HG03135 (cell line): ENCODE results near the gene PRAMEF6.
"Not testable (repeated sequence)": the region's sequence is repeated elsewhere in the genome, so short reads cannot be mapped to it uniquely, and the experiment has no call there.

Experiments
- ATAC-seq: cut with Tn5 transposase; IDR thresholded peaks from one replicate; pipeline ENCODE4 v1.9.1; 2021; ENCODE audit warnings: mild to moderate bottlenecking, moderate library complexity; ENCODE audit not compliant: unreplicated experiment

Gene PRAMEF6

DNA sequence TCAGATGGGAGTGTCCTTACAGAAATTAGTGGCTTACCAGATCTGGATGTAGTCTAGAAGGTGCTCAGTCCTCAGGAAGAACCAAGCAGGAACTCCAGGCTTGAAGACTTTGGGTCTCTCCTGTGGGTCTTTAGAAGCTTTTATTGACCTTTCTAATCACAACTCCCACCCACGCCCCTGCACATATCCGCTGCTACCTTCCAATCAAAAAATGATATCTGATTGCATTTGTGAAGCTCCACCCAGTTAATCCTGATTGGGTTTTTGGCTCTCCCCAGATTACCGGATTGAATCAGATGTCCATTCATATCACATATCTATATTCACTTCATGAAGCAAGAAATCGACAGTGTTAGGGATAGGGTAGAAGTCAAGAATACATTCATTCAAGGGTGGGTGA is at the start of gene PRAMEF6:
Gene PRAMEF6, minus strand, starts transcription at position 101 of the 400 bp plus-strand sequence. CDS start 5,062 bp downstream, outside the sequence.
- ATAC-seq, result not testable (repeated sequence)

DNA sequence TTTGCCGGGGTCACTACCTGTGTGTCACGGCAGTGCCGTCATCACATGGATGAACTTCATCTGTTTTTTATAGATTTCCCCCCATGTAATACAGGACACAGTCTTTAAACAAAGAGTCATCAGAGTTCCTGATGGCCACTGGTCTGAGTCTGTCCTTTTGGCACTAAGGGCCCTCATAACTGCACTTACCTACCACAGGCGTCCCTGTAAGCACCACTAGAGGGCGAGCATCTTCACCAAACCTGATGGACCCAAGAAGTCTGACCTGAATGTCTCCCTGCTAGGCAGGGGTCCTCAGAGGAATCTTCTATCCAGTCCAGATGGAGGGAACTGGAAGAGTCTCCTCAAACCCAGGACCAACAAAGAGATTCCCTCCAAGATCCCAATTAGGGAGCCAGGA is 23.0 kb downstream of the PRAMEF6 start:
- ATAC-seq, result not testable (repeated sequence)

DNA sequence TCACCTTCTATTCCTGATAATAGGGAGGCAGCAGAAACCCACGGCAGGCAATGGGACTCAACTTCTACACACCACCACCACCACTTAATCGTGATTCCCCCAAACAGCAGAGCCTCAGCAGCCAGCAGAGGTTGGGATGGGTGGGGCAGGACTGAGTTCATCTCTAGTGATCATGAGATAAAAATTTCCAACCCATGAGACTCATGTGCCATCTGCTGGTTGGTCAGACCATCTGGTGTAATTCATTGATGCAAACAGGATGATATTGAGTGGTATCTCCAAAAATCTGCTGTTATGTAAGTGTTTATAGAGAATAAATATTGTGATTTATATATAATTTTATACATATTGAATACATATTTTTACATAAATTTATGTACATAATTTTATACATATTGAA is 25.6 kb downstream of the PRAMEF6 start:
- not testable (repeated sequence) for ATAC-seq

DNA sequence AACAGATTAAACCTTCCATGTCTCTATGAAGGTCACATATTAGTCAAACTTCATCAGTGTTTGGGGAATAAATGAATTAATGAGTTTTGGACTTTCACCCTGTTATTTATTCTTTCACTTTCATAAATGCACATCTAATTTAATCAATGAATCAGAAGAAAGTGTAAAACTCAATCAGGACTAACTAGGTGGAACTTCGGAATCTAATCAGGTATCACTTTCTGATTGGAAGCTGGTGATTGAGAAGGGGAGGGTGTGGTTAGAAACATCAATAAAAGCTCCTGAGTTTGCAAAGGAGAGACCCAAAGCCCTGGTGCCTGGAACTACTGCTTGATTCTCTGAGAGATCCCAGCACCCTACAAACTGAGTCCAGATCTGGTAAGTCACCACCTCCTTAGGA is 31.1 kb downstream of the PRAMEF6 start, which contains the start of gene PRAMEF7:
Gene PRAMEF7, plus strand, starts transcription at position 301 of the 400 bp plus-strand sequence. CDS start 1,083 bp downstream, outside the sequence.
- ATAC-seq, result not testable (repeated sequence)

DNA sequence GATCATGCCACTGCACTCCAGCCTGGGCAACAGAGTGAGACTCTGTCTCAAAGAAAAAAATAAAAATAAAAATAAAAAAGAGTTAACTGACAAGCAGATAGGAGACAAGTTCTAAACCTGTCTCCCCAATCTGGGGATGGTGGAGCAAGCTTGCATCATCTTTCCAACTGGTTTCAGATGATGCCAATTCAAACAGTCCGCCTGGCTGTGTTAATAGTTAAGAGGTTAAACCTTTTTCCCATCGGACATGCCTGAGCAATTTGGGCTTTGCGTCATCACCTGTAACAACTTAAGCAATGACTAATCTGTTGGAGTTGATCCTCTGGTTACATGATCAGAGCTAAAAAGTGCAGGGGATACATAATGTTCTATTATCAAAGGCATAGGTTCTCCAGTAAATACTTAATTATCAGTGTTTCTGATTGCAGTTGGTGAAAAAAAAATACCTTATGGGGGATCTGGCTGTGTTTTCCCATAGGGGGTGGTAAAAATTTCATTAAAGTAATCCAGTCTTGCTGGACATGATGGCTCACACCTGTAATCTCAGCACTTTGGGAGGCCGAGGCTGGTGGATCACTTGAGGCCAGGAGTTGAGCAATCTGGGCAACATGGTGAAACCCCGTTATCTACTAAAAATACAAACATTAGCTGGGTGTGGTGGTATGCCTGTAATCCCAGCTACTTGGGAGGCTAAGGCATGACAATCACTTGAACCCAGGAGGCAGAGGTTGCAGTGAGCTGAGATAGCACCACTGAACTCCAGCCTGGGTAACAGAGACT is 43.4 kb downstream of the PRAMEF6 start:
- ATAC-seq, result not testable (repeated sequence)

DNA sequence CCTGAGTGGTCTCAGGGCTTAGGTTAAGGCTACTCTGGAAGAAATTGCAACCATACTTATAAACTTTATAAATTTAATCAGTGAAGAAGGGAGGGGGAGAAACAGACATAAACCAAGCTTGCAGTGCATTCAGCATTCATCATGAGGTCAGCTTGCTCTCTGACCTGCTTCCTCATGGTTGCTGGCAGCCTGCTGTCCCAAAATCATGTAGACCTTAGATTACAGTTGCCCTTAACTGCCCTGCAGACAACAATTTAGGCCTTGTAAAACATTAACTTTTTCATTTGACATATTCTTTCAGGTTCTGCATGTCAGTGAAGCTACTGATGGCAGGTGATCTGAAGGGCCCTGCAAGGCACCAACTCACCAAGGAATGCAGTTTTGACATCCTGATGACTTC is 48.2 kb downstream of the PRAMEF6 start:
- not testable (repeated sequence) for ATAC-seq

DNA sequence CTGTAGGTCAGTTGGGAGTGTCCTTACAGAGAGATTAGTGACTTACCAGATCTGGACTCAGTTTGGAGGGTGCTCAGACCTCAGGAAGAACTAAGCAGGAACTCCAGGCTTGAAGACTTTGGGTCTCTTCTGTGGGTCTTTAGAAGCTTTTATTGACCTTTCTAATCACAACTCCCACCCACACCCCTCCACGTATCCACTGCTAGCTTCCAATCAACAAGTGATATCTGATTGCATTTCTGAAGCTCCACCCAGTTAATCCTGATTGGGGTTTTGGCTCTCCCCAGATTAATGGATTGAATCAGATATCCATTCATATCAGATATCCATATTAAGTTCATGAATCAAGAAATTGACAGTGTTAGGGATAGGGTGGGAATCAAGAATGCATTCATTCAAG is 49.2 kb downstream of the PRAMEF6 start, which contains the start of gene PRAMEF10:
Gene PRAMEF10, minus strand, starts transcription at position 101 of the 400 bp plus-strand sequence. CDS start 2,423 bp downstream, outside the sequence.
- ATAC-seq, result not testable (repeated sequence)
